ENCODE data around the gene STX12.

- no peak for TF ChIP-seq CTCF (IDR thresholded peaks at IDR 0.05)
- TF ChIP-seq POLR2A (IDR thresholded peaks at IDR 0.05), result no peak
Measured at GRCh38 chr1:27855085-27855484, 82.1 kb downstream of the STX12 start.

Measured in body of pancreas (tissue), 4 donors.